HepG2 (cell line): ENCODE data around the gene HNRNPF. TPM values are rescaled to one million over a fixed set of nuclear protein-coding genes. Genes with fewer than 3 reads are reported as not detected.

ENCODE experiments used
- ASH2L ChIP-seq: fragments of 300-600, 200-600 bp; sonication (generic); IDR thresholded peaks from 2 replicates; pipeline ENCODE4 v1.7.0; 2017; ENCODE audit warnings: low read depth, mild to moderate bottlenecking, moderate library complexity, mixed read lengths, low read length; ENCODE audit not compliant: insufficient read length
- ATAD3A ChIP-seq: sonication (generic); formaldehyde crosslinking; IDR thresholded peaks from 2 replicates; pipeline ENCODE4 v1.4.0; 2020; ENCODE audit warnings: missing genetic modification reagents
- CEBPZ ChIP-seq: IDR thresholded peaks from 2 replicates; pipeline ENCODE4 v1.6.1; 2012; ENCODE audit warnings: low read length, improper control_type of control experiment
- DRAP1 ChIP-seq: IDR thresholded peaks from 2 replicates; pipeline ENCODE4 v1.6.1; 2016; ENCODE audit warnings: missing genetic modification reagents, missing compliant biosample characterization
- ELF1 ChIP-seq: sonication (generic); formaldehyde crosslinking; IDR thresholded peaks from 2 replicates; pipeline ENCODE4 v1.4.0; 2020; ENCODE audit warnings: missing genetic modification reagents
- JUN ChIP-seq: sonication (generic); formaldehyde crosslinking; IDR thresholded peaks from 2 replicates; pipeline ENCODE4 v1.4.0; 2020; ENCODE audit warnings: mild to moderate bottlenecking, missing genetic modification reagents
- MYPOP ChIP-seq: sonication (generic); formaldehyde crosslinking; IDR thresholded peaks from 2 replicates; pipeline ENCODE4 v1.8.1; 2023; ENCODE audit warnings: mild to moderate bottlenecking, moderate library complexity, missing genetic modification reagents
- RBM39 ChIP-seq: fragments of 200-400 bp; formaldehyde crosslinking; IDR thresholded peaks from one replicate; pipeline ENCODE4 v1.6.1; 2018; ENCODE audit warnings: antibody characterized with exemption, mild to moderate bottlenecking, low read depth, low read length; ENCODE audit not compliant: poor library complexity, severe bottlenecking
- RFX5 ChIP-seq: IDR thresholded peaks from 2 replicates; pipeline ENCODE4 v1.6.1; 2011; ENCODE audit warnings: low read depth, low read length, improper control_type of control experiment
- RFXANK ChIP-seq: IDR thresholded peaks from 2 replicates; pipeline ENCODE4 v1.6.1; 2016
- TBL1XR1 ChIP-seq: fragments of 150-350 bp; IDR thresholded peaks from 2 replicates; pipeline ENCODE4 v1.6.1; 2014; ENCODE audit warnings: borderline replicate concordance, low read length; ENCODE audit not compliant: partially characterized antibody
- ZBTB33 ChIP-seq: sonication (generic); formaldehyde crosslinking; IDR thresholded peaks from 2 replicates; pipeline ENCODE4 v1.4.0; 2020; ENCODE audit warnings: missing genetic modification reagents
- ZFP62 ChIP-seq: sonication (generic); formaldehyde crosslinking; IDR thresholded peaks from 2 replicates; pipeline ENCODE4 v1.4.0; 2020; ENCODE audit warnings: missing genetic modification reagents
- ZNF256 ChIP-seq: sonication (generic); formaldehyde crosslinking; conservative IDR thresholded peaks from 2 replicates; pipeline ENCODE4 v1.4.0; 2020; ENCODE audit warnings: missing genetic modification reagents
- ZNF30 ChIP-seq: sonication (generic); formaldehyde crosslinking; IDR thresholded peaks from 2 replicates; pipeline ENCODE4 v1.5.0; 2020; ENCODE audit warnings: mild to moderate bottlenecking, missing genetic modification reagents
- ZNF546 ChIP-seq: sonication (generic); formaldehyde crosslinking; conservative IDR thresholded peaks from 2 replicates; pipeline ENCODE4 v1.8.1; 2023; ENCODE audit warnings: mild to moderate bottlenecking, missing genetic modification reagents
- ZNF589 ChIP-seq: sonication (generic); formaldehyde crosslinking; conservative IDR thresholded peaks from 2 replicates; pipeline ENCODE4 v1.8.0; 2022; ENCODE audit warnings: mild to moderate bottlenecking, moderate library complexity, missing genetic modification reagents
- ZNF747 ChIP-seq: sonication (generic); formaldehyde crosslinking; IDR thresholded peaks from 2 replicates; pipeline ENCODE4 v1.8.1; 2023; ENCODE audit warnings: missing genetic modification reagents, mild to moderate bottlenecking, borderline replicate concordance
- ZNF776 ChIP-seq: sonication (generic); formaldehyde crosslinking; IDR thresholded peaks from 2 replicates; pipeline ENCODE4 v1.4.0; 2020; ENCODE audit warnings: mild to moderate bottlenecking, missing genetic modification reagents
- polyA plus RNA-seq, 8 experiments: library from polyadenylated mRNA; depleted of rRNA in 3 of 8; stranded (reverse) in 7 of 8; unstranded in 1 of 8; fragments of >200 nt; fragmentation: Illumina TruSeq in 4 of 8; extraction: Trizol in 4 of 8; gene quantifications; 2 replicates each; pipeline versions ENCODE4 v1.2.1 to v1.2.3, GENCODE V29; 2011 to 2016; ENCODE audit warnings: low read depth in 4 of 8, missing spikeins in 1 of 8, mixed read lengths in 1 of 8; ENCODE audit not compliant: insufficient read depth in 1 of 8
- total RNA-seq, 5 experiments: library from RNA; depleted of rRNA; stranded (reverse); fragments of >200 nt; fragmentation: Illumina TruSeq; extraction: Trizol; gene quantifications; 2 replicates each; pipeline ENCODE4 v1.2.3, GENCODE V29; 2016; ENCODE audit warnings: low read depth in 1 of 5
- TF ChIP-seq, protein P1 (sequence below): sonication (generic); formaldehyde crosslinking; IDR thresholded peaks from 2 replicates; pipeline ENCODE4 v1.4.0; 2020; ENCODE audit warnings: mild to moderate bottlenecking, missing genetic modification reagents
- TF ChIP-seq, protein P2 (sequence below): sonication (generic); formaldehyde crosslinking; IDR thresholded peaks from 2 replicates; pipeline ENCODE4 v1.9.0; 2021; ENCODE audit warnings: missing genetic modification reagents, borderline replicate concordance

HNRNPF gene
- total and polyA plus RNA-seq, 2 of the 13 experiments (the other 11 are each of a cell fraction or from before 2014, with no cell fraction given): 166 to 308 TPM

DNA sequence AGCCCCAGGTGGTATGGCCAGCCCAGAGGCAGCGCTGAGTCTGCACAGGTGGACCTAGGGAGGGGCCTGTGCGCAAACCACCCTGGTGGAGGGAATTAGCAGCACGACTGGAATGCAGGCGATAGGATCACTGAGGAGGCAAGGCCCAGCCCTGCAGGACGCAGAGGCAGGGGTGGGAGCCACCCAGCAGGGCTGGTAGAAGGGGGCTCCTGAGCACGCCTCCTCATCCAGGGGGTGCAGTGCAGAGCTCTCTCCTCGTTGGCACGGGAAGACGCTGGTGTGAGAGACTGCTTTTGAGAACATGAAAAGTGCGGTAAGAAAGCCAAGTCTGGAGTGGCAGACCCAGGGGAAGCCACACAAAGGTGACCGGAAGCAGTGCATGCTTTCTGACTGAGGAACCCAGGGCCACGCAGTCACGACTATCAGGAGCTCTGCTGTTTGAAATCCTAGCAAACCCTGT is 31.5 kb downstream of the HNRNPF start (continued):
- no peak for TF ChIP-seq JUN (CRISPR knock-in tag)
- TF ChIP-seq RBM39: no peak
- peak; percentile 61; the same call in 1 of the 2 replicates for TF ChIP-seq DRAP1
- TF ChIP-seq, protein P1, sequence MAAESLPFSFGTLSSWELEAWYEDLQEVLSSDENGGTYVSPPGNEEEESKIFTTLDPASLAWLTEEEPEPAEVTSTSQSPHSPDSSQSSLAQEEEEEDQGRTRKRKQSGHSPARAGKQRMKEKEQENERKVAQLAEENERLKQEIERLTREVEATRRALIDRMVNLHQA (CRISPR knock-in tag): no peak
- TF ChIP-seq, protein P2, sequence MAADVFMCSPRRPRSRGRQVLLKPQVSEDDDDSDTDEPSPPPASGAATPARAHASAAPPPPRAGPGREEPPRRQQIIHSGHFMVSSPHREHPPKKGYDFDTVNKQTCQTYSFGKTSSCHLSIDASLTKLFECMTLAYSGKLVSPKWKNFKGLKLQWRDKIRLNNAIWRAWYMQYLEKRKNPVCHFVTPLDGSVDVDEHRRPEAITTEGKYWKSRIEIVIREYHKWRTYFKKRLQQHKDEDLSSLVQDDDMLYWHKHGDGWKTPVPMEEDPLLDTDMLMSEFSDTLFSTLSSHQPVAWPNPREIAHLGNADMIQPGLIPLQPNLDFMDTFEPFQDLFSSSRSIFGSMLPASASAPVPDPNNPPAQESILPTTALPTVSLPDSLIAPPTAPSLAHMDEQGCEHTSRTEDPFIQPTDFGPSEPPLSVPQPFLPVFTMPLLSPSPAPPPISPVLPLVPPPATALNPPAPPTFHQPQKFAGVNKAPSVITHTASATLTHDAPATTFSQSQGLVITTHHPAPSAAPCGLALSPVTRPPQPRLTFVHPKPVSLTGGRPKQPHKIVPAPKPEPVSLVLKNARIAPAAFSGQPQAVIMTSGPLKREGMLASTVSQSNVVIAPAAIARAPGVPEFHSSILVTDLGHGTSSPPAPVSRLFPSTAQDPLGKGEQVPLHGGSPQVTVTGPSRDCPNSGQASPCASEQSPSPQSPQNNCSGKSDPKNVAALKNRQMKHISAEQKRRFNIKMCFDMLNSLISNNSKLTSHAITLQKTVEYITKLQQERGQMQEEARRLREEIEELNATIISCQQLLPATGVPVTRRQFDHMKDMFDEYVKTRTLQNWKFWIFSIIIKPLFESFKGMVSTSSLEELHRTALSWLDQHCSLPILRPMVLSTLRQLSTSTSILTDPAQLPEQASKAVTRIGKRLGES: no peak
- peak; percentile 13; the same call in 1 of the 2 replicates for TF ChIP-seq ZBTB33 (CRISPR knock-in tag)
- TF ChIP-seq ZNF30: no peak
- peak; percentile 62; the same call in 1 of the 2 replicates for TF ChIP-seq ZNF776
- TF ChIP-seq CEBPZ: no peak
- no peak for TF ChIP-seq ZFP62
- TF ChIP-seq TBL1XR1: no peak
- no peak for TF ChIP-seq RFXANK (CRISPR knock-in tag)
- TF ChIP-seq ZNF747: no peak
- TF ChIP-seq ZNF589 (CRISPR knock-in tag): no peak
- TF ChIP-seq ELF1 (CRISPR knock-in tag): peak; percentile 36; the same call in 1 of the 2 replicates
- no peak for TF ChIP-seq ZNF546 (CRISPR knock-in tag)
- no peak for TF ChIP-seq ATAD3A (CRISPR knock-in tag)
- TF ChIP-seq ASH2L: no peak
- TF ChIP-seq RFX5: no peak
- peak; percentile 33; the same call in 1 of the 2 replicates for TF ChIP-seq MYPOP (CRISPR knock-in tag)
- TF ChIP-seq ZNF256 (CRISPR knock-in tag): no peak
